ENCODE measurements around the gene FCN3.

DNA sequence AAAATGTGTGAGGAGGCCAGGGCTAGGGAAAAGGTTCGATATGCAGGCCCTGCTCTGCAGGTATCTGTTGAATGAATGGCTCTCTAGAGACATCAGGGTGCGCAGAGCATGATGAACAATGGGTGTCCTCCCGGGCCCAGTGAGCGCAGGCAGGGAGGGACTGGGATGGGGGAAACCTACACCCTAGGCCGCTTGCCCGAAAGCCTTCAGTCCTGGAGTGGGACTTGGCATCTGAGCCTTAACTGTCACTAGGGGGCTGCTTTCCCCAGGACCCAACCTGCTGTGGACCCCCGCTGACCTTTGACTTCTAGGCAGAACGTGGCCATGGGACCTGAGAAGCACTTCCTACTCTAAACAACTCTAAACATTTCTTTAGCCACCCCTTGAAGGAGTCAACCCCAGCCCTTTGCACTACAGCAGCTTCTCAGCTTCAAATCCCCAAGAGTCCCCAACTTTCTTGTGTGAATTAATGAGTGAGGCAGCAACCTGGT lies 7.4 kb downstream of the FCN3 start:
- TF ChIP-seq POLR2A (IDR thresholded peaks at IDR 0.05; ENCODE audit: low read depth, low read length) (no peak), POLR2AphosphoS5 (IDR thresholded peaks at IDR 0.05; ENCODE audit: low read depth, low read length) (no peak), POU2F2 (IDR thresholded peaks at IDR 0.05; ENCODE audit: low read depth, low read length) (no peak), SPI1 (IDR thresholded peaks at IDR 0.05; ENCODE audit: low read depth, low read length) (no peak), TAF1 (IDR thresholded peaks at IDR 0.05; ENCODE audit: low read depth, low read length) (no peak), PAX5 (IDR thresholded peaks at IDR 0.05; ENCODE audit: insufficient read depth, low read length, severe bottlenecking) (no peak)
